ENCODE measurements around the gene LRP8. TPM values are rescaled to one million over a fixed set of nuclear protein-coding genes. Genes with fewer than 3 reads are reported as not detected.

The LRP8 gene
- total RNA-seq, 6 experiments from 2014 or later = 7.2 to 14.9 (median 13.0) TPM

- Mint-ChIP-seq H3K9me3 (no peaks in the 10 kb centered on the region), H3K4me1 (ENCODE audit: low read depth) (peaks cover 56% of the 10 kb centered on the region), H3K4me3 (no peak overlapping the region), H3K27ac (no peak overlapping the region; the same call in 1 of the 2 replicates), H3K36me3 (ENCODE audit: low read depth) (0 out of 2 replicates have a peak, but pooled peaks cover 8% of the 10 kb centered on the region), H3K27me3 (ENCODE audit: insufficient read depth) (no peaks in the 10 kb centered on the region)
- no peak for TF ChIP-seq CTCF (IDR thresholded peaks at IDR 0.05)
- no peak for DNase-seq
These were observed 77.5 kb downstream of the LRP8 start for GRCh38 chr1:53250325-53250724.

- TF ChIP-seq CTCF (IDR thresholded peaks at IDR 0.05) = no peak
- H3K9me3 Mint-ChIP-seq = no peaks in the 10 kb centered on the region
- peaks cover 8% of the 10 kb centered on the region; the same call in 1 of the 2 replicates for H3K36me3 Mint-ChIP-seq (ENCODE audit: low read depth)
- no peaks in the 10 kb centered on the region for H3K27me3 Mint-ChIP-seq (ENCODE audit: insufficient read depth)
- H3K27ac Mint-ChIP-seq = peak overlapping the region; percentile 70
- H3K4me3 Mint-ChIP-seq = no peak overlapping the region
- peak; percentile 34 for DNase-seq
- peaks cover 50% of the 10 kb centered on the region for H3K4me1 Mint-ChIP-seq (ENCODE audit: low read depth)
These were observed 78.2 kb downstream of the LRP8 start for GRCh38 chr1:53249706-53250105.

GRCh38 chr1:53246261-53247134 is 81.4 kb downstream of the LRP8 start:
- peak overlapping the region; percentile 38 for H3K4me3 Mint-ChIP-seq
- no peaks in the 10 kb centered on the region for H3K9me3 Mint-ChIP-seq
- DNase-seq = peak; percentile 92
- H3K27ac Mint-ChIP-seq = peak overlapping the region; percentile 84
- H3K36me3 Mint-ChIP-seq (ENCODE audit: low read depth) = peaks cover 8% of the 10 kb centered on the region; the same call in 1 of the 2 replicates
- TF ChIP-seq CTCF (IDR thresholded peaks at IDR 0.05) = no peak
- peaks cover 35% of the 10 kb centered on the region for H3K4me1 Mint-ChIP-seq (ENCODE audit: low read depth)
- no peaks in the 10 kb centered on the region for H3K27me3 Mint-ChIP-seq (ENCODE audit: insufficient read depth)

- DNase-seq = no peak
- peaks cover 29% of the 10 kb centered on the region for H3K4me1 Mint-ChIP-seq (ENCODE audit: low read depth)
- no peak overlapping the region for H3K27ac Mint-ChIP-seq
These were observed 83.7 kb downstream of the LRP8 start for GRCh38 chr1:53244141-53244540.

GRCh38 chr1:53242381-53242780 is 85.5 kb downstream of the LRP8 start:
- Mint-ChIP-seq H3K36me3 (ENCODE audit: low read depth) (peaks cover 10% of the 10 kb centered on the region), H3K4me3 (no peak overlapping the region), H3K27ac (no peak overlapping the region), H3K4me1 (ENCODE audit: low read depth) (peaks cover 35% of the 10 kb centered on the region), H3K27me3 (ENCODE audit: insufficient read depth) (peaks cover 2% of the 10 kb centered on the region; the same call in 1 of the 2 replicates), H3K9me3 (no peaks in the 10 kb centered on the region)
- DNase-seq = no peak
- no peak for TF ChIP-seq CTCF (IDR thresholded peaks at IDR 0.05)

More at GRCh38 chr1:53244141-53244540, 83.7 kb downstream of the LRP8 start:
- Mint-ChIP-seq H3K9me3 (no peaks in the 10 kb centered on the region), H3K4me3 (no peak overlapping the region), H3K36me3 (ENCODE audit: low read depth) (no peaks in the 10 kb centered on the region; the same call in 1 of the 2 replicates), H3K27me3 (ENCODE audit: insufficient read depth) (no peaks in the 10 kb centered on the region)
- TF ChIP-seq CTCF (IDR thresholded peaks at IDR 0.05) = no peak

Data from HFFc6 (cell line).